Limb (tissue), 2 donors: ENCODE data around the gene SLC25A20.
A peak's percentile ranks its signal among the peaks of the same experiment; 100 is the strongest.

Source experiments
- DNase-seq, 2 donors: peaks; one replicate each; pipeline ENCODE4 v3.0.0-alpha.2; 2016; ENCODE audit errors: extremely low spot score in 2 of 2

Gene SLC25A20

GRCh38 chr3:48897460-48898376 lies 964 bp downstream of the SLC25A20 start:
- DNase-seq, result no peak

DNA sequence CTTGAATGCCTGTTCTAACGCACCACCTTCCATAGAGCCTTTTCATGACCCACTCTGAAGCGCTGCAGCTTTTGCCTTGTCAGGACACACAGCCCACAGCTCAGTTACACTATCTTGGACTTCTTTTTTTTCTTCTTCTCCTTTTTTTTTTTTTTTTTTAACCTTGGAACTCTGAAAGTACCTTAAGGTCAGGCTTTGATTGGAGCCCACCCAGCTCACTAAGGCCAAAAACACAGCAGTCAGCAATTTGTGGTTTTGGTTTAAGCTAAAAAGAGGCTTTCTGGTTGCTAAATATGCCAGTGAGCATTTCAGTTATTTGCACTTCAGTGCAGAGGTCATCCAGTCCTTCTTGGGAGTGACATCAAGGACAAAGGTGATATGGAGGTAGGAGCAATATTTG lies 1.7 kb downstream of the SLC25A20 start:
- DNase-seq, result no peak

GRCh38 chr3:48894516-48894915 lies 4.2 kb downstream of the SLC25A20 start:
- no peak for DNase-seq

GRCh38 chr3:48891606-48892005 lies 7.1 kb downstream of the SLC25A20 start:
- no peak for DNase-seq

GRCh38 chr3:48885753-48886152 lies 12.9 kb downstream of the SLC25A20 start:
- DNase-seq, result no peak

DNA sequence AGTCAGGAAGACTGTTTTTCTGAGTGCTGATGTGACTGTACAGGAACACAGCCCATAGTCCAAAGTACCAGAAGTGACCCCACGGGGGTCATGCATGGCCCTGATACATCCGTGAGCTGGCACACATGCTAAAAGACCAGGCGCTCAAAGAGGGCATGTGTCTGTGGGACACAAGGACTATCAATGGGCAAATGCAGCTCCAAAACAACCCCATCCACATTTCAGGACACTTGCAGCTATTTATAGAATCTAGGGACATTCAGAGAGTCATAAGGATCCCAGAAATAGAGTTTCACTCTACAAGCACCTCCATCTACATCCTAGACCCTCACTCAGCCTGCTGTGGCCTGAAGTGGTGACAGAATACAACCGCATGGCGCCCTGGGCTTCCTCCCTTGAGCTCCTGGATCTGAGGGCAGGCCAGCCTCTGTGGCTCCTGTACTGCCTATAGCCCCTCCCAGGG lies 17.0 kb downstream of the SLC25A20 start:
- no peak for DNase-seq

DNA sequence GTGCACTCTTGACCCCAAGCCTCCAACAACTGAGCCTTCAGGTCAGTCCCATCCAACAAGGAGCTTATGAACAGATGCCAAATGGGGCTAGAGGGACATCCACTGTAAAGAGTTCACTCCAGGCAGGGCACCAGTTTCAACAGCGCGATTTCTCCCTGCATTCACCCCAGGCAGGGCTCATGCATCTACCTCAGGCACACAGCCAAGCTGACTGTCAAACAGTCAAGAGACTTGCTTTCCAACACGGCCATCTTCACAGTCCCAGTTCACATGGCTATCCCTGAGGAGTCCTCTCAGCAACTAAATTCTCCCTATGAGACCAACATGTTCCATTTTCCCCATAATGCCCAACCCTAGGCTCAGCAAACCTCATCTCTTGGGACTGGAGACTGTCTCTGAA lies 17.7 kb downstream of the SLC25A20 start:
- no peak for DNase-seq

GRCh38 chr3:48879994-48880377 lies 18.7 kb downstream of the SLC25A20 start:
- DNase-seq, result no peak

GRCh38 chr3:48879307-48879993 lies 19.2 kb downstream of the SLC25A20 start:
- no peak for DNase-seq

- DNase-seq, result no peak
These were observed 21.0 kb downstream of the SLC25A20 start for GRCh38 chr3:48877671-48878070.

DNA sequence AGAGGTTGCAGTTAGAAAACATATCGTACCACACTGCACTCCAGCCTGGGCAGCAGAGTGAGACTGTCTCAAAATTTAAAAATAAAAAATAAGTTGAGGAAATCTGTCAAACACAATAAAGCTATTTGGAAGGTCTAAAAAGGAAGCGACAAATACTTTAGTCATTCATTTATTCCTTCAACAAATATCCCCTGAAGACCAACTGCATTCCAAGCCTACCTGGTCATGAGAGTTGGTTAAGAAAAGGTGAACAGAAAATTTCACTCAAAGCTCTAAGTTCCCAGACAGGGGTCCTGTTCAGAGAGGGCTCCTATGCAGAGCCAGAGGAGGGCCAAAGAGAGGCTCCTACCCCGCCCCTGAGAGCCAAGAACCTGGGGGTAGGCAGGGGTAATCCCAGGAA lies 35.6 kb downstream of the SLC25A20 start:
- no peak for DNase-seq

DNA sequence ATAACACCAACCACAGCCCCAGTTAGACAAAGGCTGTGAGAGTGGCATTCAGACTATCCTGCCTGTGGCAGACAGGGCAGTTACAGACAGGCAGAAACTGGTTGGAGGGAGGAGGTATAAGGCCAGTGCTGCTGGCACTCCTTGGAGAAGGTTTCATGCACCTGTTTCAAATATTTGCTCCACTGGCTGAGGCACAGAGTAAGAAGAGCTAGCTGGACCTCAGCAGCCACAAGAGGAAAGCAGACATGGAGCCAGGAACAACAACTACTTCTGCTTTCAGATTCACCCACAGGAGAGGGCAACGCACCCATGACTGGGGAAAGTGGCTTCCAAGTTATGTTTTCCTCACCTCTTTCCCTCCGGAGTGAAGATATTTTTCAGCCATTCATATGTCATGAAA lies 39.5 kb downstream of the SLC25A20 start:
- DNase-seq, result no peak

DNA sequence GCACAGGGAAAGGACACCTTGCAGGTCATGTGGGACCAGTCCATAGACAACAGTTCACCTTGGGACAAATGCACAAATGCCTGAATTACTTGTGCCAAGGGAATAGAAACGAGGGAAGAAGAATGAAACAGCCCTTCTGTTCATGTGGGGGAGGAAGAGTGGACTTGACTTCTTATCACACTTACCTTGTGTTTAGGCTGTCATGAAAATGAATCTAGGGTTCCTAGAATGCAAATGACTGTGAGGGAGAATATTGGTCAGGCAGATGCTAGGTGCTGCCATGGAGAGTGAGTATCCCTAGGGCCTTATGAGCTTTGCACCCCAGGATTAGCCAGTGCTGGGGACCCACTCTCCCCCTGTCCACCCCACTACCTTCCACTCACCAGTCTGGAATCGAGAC lies 40.0 kb downstream of the SLC25A20 start:
- no peak for DNase-seq

DNA sequence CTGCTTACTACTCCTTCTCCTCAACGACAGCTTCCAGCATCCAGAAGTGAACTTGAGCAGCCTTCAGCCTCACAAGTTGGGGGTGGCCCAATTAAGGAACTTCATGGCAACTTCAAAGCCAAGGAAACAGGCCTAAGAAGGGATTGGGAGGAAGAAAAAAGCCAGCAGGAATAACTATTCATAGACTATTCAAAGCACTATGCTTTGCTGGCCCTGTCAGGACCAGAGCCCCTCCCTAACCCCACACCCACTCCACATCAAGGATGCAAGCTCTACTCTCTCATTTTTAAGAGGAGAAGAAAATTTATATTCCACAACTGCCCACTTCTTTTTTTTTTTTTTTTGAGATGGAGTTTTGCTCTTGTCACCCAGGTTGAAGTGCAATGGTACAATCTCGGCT lies 41.0 kb downstream of the SLC25A20 start:
- no peak for DNase-seq

GRCh38 chr3:48856469-48856868 lies 42.2 kb downstream of the SLC25A20 start:
- DNase-seq, result no peak

GRCh38 chr3:48855681-48856447 lies 42.8 kb downstream of the SLC25A20 start:
- DNase-seq, result no peak

DNA sequence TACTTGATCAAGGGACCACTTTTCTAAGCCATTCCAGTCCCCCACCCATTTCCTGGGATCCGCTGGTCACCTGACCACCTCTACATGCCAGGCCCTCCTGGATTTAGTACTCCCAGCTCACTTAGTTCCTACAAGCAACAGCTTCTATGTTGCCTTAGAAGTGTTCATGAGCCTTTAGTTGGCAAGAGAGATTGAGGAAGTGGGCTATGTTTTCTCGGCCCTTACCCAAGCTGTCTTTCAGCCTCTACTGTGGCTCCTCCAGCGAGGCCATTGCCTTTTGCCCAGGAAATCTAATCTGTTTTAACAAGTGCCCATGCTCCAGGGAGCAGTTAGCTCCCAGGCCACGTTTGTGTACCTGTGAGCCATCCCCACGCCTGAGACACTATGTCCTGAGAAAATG lies 46.5 kb downstream of the SLC25A20 start:
- DNase-seq, result no peak

GRCh38 chr3:48851407-48851806 lies 47.3 kb downstream of the SLC25A20 start:
- peak; percentile 61 to 67 for DNase-seq

- no peak for DNase-seq
These were observed 49.7 kb downstream of the SLC25A20 start for GRCh38 chr3:48848816-48849515.

DNA sequence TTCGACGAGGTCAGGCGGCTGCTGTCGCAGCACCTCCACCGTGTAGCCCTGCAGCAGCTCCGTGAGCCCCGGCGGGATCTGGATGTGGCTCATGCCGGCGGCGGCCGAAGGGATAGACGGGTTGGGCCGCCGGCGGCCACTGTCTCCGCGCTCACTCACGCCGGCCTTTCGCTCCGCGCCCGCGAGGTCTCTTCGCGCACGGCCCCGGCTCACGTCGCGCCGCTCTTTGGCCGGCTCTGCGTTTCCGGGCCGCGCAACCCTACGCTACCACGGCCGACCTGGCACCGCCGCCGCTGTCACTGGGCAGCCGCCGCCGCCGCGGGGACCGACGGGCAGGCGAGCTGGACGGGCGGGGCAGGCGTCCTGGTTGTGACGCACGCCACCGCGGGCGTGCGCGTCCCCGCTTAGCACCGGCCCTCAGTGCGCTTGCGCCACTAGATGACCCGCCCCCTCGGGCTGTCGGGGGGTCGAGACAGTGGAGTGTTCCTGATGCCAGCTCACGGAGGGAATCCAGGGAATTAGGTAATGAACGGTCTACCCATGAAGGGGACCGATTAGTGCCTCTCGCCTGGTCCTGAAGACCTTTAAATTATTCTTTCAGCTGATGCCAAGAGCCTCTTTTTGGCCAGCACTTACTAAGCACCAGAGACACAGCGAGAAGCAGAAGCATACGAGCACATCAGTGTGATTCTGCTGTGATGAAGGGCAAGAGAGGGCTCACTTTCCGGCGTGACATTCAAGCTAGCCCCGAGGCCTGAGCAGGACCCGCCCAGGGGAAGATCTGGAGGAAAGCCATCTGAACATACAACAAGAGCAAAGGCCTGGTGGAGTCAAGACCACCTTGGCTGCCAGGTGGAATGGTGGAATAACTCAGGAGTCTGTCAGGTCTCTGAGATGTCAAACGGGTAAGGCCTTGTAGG lies 50.9 kb downstream of the SLC25A20 start, which contains the start of gene PRKAR2A:
PRKAR2A (minus strand) TSS at position 371 of the 920 bp plus-strand sequence; CDS start at position 93, 278 bp downstream.
- DNase-seq, result peak; percentile 90 to 93
